A673 (cell line): ENCODE measurements around the gene SPATS2L.

Source experiments
- EZH2 ChIP-seq: fragments of 200-600 bp; sonication (generic); IDR thresholded peaks from 2 replicates; pipeline ENCODE4 v1.6.1; 2017; ENCODE audit warnings: borderline replicate concordance, low read depth, mild to moderate bottlenecking, mixed read lengths, antibody characterized with exemption, low read length; ENCODE audit not compliant: poor library complexity, severe bottlenecking
- TF ChIP-seq, protein P1 (sequence below): fragments of 300-800, 200-600 bp; sonication (generic); conservative IDR thresholded peaks from 2 replicates; pipeline ENCODE4 v1.5.1; 2017; ENCODE audit warnings: low read depth, mild to moderate bottlenecking, antibody characterized with exemption, low read length, moderate library complexity, mixed read lengths

DNA sequence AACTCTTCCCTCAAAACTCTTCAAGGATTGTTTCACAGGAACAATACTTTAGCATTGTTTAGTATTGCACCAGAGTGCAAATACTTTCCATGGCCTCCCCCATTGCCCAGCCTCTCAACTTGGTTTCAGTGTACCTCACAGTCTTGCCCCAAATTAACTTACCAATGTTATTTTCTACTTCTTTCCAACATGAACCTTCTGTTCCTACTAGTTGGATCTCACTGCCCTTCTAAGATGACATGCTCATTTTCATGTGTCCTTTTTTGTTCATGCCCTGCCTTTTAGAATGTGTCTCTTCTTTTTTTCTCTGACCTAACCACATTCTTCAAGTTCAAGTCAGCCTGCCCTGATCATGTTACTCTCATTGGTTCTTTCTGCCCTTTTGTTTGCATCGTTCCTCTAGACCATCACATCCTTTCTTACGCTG lies 4.1 kb downstream of the SPATS2L start:
- TF ChIP-seq, protein P1, sequence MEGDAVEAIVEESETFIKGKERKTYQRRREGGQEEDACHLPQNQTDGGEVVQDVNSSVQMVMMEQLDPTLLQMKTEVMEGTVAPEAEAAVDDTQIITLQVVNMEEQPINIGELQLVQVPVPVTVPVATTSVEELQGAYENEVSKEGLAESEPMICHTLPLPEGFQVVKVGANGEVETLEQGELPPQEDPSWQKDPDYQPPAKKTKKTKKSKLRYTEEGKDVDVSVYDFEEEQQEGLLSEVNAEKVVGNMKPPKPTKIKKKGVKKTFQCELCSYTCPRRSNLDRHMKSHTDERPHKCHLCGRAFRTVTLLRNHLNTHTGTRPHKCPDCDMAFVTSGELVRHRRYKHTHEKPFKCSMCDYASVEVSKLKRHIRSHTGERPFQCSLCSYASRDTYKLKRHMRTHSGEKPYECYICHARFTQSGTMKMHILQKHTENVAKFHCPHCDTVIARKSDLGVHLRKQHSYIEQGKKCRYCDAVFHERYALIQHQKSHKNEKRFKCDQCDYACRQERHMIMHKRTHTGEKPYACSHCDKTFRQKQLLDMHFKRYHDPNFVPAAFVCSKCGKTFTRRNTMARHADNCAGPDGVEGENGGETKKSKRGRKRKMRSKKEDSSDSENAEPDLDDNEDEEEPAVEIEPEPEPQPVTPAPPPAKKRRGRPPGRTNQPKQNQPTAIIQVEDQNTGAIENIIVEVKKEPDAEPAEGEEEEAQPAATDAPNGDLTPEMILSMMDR: no peak
- no peak for TF ChIP-seq EZH2
